Measurements from ENCODE around the gene SLC35D2.

The SLC35D2 gene

DNA sequence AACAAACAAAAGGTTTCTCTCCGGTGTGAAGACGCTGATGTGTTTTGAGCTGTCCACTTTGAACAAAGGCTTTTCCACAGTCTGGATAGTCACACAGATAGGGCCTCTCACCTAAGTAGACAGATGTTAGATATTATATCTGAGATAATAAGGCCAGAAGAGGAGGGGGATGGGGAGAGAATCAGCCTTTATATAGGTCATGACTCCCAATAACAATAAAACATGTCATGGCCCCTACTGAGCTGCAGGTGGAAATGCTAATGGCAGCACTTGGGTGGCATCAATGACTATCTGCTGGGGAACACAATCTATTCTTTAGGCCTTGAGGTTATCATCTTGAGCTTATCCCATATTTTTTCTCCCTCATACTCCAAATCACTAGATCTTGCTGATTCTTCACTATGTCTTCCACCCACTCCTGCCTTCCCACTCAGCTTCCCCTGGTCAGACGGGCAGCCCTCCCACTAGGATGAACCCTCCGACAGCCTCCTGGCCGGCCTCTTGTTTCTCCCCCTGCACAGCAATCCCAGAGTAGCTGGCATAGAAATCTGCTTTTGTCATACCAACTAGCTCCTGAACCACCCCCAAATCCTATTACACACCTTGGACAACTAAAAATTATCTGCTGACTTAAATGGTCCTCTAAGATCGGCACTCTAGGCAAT lies 11.5 kb upstream of the SLC35D2 start:
- Histone ChIP-seq H3K27ac (no peak overlapping the region), H3K27me3 (no peaks in the 10 kb centered on the region), H3K4me1 (ENCODE audit: control insufficient read depth in 1 of 2, insufficient read depth in 1 of 2, low read depth in 1 of 2, low read length in 1 of 2) (no peaks in the 10 kb centered on the region), H3K4me3 (ENCODE audit: low read depth in 1 of 2, low read length in 1 of 2) (no peak overlapping the region), H3K36me3 (peaks cover 25% of the 10 kb centered on the region), H3K9me3 (no peaks in the 10 kb centered on the region)
- TF ChIP-seq, protein P1, sequence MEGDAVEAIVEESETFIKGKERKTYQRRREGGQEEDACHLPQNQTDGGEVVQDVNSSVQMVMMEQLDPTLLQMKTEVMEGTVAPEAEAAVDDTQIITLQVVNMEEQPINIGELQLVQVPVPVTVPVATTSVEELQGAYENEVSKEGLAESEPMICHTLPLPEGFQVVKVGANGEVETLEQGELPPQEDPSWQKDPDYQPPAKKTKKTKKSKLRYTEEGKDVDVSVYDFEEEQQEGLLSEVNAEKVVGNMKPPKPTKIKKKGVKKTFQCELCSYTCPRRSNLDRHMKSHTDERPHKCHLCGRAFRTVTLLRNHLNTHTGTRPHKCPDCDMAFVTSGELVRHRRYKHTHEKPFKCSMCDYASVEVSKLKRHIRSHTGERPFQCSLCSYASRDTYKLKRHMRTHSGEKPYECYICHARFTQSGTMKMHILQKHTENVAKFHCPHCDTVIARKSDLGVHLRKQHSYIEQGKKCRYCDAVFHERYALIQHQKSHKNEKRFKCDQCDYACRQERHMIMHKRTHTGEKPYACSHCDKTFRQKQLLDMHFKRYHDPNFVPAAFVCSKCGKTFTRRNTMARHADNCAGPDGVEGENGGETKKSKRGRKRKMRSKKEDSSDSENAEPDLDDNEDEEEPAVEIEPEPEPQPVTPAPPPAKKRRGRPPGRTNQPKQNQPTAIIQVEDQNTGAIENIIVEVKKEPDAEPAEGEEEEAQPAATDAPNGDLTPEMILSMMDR (IDR thresholded peaks at IDR 0.05) = no peak

DNA sequence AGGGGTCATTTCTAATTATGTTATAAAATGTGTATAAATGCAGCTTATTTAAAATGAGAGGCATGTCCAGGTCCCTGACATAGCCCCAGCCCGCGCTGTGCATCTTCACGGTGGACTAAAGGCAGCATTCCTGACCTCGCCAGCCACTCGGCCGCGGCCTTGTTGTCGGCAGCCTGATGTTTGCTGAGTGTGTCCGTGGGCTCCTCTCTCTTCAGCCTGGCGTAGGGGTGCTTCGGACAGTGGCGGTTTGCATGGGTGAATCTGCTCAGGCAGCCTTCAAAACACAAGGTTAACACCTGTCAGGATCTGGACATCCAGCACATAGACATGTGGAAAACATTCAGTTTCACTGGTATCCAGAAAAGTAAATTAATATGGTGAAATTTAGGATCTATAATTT lies 8.8 kb upstream of the SLC35D2 start:
- H3K36me3 ChIP-seq = peaks cover 30% of the 10 kb centered on the region
- H3K4me1 ChIP-seq (ENCODE audit: control insufficient read depth in 1 of 2, insufficient read depth in 1 of 2, low read depth in 1 of 2, low read length in 1 of 2) = no peaks in the 10 kb centered on the region
- TF ChIP-seq, protein P1 (IDR thresholded peaks at IDR 0.05) = no peak
- no peaks in the 10 kb centered on the region for H3K27me3 ChIP-seq
- H3K27ac ChIP-seq = no peak overlapping the region
- no peak overlapping the region for H3K4me3 ChIP-seq (ENCODE audit: low read depth in 1 of 2, low read length in 1 of 2)
- H3K9me3 ChIP-seq = no peaks in the 10 kb centered on the region

DNA sequence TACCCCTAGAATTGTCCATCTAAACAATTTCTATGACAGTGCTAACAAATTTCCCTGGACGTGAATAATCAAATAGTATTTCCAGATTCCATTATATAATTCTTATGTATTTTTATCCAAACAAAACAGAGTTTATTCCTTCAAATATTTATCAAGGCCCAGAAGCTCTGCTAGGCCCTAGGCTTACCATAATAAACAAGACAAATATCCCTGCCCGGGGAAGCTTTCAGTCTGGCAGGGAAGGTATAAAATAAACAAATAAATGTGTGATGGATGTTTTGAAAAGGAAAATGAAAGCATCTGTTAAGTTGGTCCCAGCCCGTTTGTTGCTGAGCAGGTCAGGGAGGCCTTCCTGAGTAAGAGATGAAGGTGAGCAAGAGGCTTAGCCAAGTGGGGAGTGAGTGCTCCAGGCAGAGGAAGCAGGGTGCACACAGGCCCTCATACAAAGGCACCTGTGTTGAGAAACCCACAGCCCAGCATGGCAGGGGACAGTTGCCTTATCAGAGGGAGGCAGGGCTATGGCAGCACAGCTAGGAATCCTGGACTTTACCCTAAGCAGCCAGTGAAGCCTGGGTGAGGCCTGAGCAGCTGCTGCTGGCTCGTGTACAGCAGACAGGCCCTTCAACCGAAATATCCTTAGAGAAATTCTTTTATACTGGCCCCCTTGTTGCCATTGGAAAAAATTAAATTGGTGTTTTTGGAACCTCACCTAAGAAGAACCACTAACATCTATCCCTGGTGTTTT lies 7.7 kb upstream of the SLC35D2 start:
- no peak overlapping the region for H3K27ac ChIP-seq
- H3K9me3 ChIP-seq = no peaks in the 10 kb centered on the region
- no peak overlapping the region for H3K4me3 ChIP-seq (ENCODE audit: low read depth in 1 of 2, low read length in 1 of 2)
- H3K27me3 ChIP-seq = no peaks in the 10 kb centered on the region
- no peaks in the 10 kb centered on the region for H3K4me1 ChIP-seq (ENCODE audit: control insufficient read depth in 1 of 2, insufficient read depth in 1 of 2, low read depth in 1 of 2, low read length in 1 of 2)
- H3K36me3 ChIP-seq = peaks cover 30% of the 10 kb centered on the region
- TF ChIP-seq, protein P1 (IDR thresholded peaks at IDR 0.05) = no peak

DNA sequence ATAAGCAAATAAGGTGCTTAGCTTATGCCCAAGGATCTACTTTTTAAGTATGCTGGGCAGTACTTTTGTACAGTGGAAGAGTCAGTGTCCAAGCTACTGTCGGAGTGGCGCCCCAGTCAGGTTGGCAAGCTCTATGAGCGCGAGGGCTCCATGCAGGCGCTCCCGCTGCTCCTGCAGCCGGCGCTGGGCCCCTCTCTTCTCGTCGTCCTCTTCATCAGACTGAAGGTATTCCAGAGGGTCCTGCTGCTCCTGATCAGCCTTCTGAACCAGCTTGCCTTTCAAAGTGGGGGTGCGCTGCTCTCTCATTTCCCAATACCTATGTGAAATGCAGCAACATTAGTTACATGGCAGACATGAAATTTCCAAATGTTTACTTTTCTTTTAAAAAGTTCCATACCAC lies 4.6 kb upstream of the SLC35D2 start:
- TF ChIP-seq, protein P1 (IDR thresholded peaks at IDR 0.05) = no peak
- Histone ChIP-seq H3K4me1 (ENCODE audit: control insufficient read depth in 1 of 2, insufficient read depth in 1 of 2, low read depth in 1 of 2, low read length in 1 of 2) (peaks cover under 1 to 1% of the 10 kb centered on the region in 2 experiments), H3K36me3 (peaks cover 25% of the 10 kb centered on the region), H3K9me3 (no peaks in the 10 kb centered on the region), H3K27me3 (no peaks in the 10 kb centered on the region), H3K4me3 (ENCODE audit: low read depth in 1 of 2, low read length in 1 of 2) (no peak overlapping the region), H3K27ac (no peak overlapping the region)

DNA sequence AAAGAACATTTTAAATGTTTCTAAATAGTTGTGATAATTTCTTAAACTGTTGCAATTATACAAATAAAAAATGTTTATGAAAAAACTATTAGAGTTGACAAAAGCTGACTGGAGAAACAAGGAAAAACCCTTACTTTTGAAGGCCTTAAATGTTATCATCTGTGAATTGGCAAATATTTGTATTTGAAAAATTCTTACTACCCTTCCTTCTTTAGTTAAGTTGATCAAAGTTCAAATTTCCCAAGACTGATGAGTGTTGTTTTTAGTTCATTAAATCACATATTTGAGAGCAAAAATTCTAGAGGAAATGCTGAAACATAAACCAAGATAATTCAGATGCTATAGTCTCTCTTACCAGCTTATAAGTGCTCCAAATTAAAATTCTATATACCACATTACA lies 2.6 kb upstream of the SLC35D2 start:
- Histone ChIP-seq H3K36me3 (peaks cover 11% of the 10 kb centered on the region), H3K9me3 (no peaks in the 10 kb centered on the region), H3K27me3 (no peaks in the 10 kb centered on the region), H3K4me3 (ENCODE audit: low read depth in 1 of 2, low read length in 1 of 2) (no peak overlapping the region), H3K27ac (no peak overlapping the region), H3K4me1 (ENCODE audit: control insufficient read depth in 1 of 2, insufficient read depth in 1 of 2, low read depth in 1 of 2, low read length in 1 of 2) (peaks cover 8 to 14% of the 10 kb centered on the region in 2 experiments)
- TF ChIP-seq, protein P1 (IDR thresholded peaks at IDR 0.05) = no peak

All from neutrophil (primary cell).